Measurements from ENCODE around the gene LLGL1. TPM values are rescaled to one million over a fixed set of nuclear protein-coding genes. Genes with fewer than 3 reads are reported as not detected.

Gene LLGL1
- total RNA-seq, 1 donor from 2014 or later = 84.6 TPM

- no peak for DNase-seq
- Mint-ChIP-seq H3K27me3 (ENCODE audit: unreplicated experiment) (peaks cover 10% of the 10 kb centered on the region), H3K4me3 (ENCODE audit: unreplicated experiment) (peak overlapping the region; percentile 57), H3K27ac (ENCODE audit: unreplicated experiment) (no peak overlapping the region), H3K4me1 (ENCODE audit: low read depth, unreplicated experiment) (peaks cover 29% of the 10 kb centered on the region), H3K36me3 (ENCODE audit: unreplicated experiment) (no peaks in the 10 kb centered on the region), H3K9me3 (ENCODE audit: unreplicated experiment) (peaks cover 12% of the 10 kb centered on the region)
- TF ChIP-seq, protein P1, sequence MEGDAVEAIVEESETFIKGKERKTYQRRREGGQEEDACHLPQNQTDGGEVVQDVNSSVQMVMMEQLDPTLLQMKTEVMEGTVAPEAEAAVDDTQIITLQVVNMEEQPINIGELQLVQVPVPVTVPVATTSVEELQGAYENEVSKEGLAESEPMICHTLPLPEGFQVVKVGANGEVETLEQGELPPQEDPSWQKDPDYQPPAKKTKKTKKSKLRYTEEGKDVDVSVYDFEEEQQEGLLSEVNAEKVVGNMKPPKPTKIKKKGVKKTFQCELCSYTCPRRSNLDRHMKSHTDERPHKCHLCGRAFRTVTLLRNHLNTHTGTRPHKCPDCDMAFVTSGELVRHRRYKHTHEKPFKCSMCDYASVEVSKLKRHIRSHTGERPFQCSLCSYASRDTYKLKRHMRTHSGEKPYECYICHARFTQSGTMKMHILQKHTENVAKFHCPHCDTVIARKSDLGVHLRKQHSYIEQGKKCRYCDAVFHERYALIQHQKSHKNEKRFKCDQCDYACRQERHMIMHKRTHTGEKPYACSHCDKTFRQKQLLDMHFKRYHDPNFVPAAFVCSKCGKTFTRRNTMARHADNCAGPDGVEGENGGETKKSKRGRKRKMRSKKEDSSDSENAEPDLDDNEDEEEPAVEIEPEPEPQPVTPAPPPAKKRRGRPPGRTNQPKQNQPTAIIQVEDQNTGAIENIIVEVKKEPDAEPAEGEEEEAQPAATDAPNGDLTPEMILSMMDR (IDR thresholded peaks at IDR 0.05; ENCODE audit: partially characterized antibody, unreplicated experiment) = no peak
These were observed 2.2 kb downstream of the LLGL1 start for GRCh38 chr17:18227635-18228034.

DNA sequence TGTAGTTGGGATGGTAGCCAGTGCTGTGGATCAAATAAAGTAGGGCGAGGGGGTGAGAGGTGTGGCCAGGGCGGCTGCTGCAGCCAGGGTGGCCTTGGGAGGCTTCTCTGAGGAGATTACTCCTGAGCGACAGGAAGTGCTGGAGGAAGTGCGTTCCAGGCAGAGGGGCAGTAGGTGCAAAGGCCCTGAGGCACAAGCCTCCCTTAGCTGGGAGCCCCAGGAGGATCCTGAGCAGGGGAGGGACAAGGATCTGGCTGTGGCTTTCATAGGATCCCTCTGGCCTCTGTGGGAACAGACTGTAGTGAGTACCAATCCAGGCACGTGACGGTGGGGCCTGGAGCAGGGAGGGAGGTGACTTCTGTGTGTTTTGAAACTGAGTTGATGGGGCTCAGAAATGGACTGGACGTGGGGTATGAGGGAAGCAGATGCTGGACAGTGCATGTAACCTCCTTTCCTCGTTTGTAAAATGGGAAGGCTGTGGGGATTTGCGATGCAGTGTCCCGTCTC is 2.8 kb downstream of the LLGL1 start:
- no peaks in the 10 kb centered on the region for H3K36me3 Mint-ChIP-seq (ENCODE audit: unreplicated experiment)
- H3K4me3 Mint-ChIP-seq (ENCODE audit: unreplicated experiment) = peak overlapping the region; percentile 57
- H3K9me3 Mint-ChIP-seq (ENCODE audit: unreplicated experiment) = peaks cover 12% of the 10 kb centered on the region
- peaks cover 29% of the 10 kb centered on the region for H3K4me1 Mint-ChIP-seq (ENCODE audit: low read depth, unreplicated experiment)
- H3K27me3 Mint-ChIP-seq (ENCODE audit: unreplicated experiment) = peaks cover 10% of the 10 kb centered on the region
- TF ChIP-seq, protein P1 (IDR thresholded peaks at IDR 0.05; ENCODE audit: partially characterized antibody, unreplicated experiment) = no peak
- DNase-seq = no peak
- H3K27ac Mint-ChIP-seq (ENCODE audit: unreplicated experiment) = peak overlapping the region; percentile 26

DNA sequence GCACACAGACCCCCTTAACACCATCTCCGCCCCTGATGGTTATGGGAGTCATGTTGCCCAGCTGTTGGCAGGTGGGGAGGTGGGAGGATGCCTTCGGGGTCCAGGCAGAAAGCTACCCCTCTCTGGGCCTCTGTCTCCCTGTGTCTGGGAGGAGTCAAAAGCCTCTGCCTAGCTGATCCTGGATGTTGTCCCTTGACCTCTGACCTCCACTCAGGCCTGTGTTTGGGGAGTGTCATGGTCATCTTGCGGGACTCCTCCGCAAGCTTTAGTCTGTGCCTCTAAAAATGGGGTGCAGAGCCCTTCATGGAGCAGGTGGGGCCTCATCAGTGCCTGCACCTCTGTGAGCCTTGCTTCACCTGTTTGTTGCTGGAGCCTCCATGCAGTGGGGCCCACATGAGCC is 3.8 kb downstream of the LLGL1 start:
- peaks cover 29% of the 10 kb centered on the region for H3K4me1 Mint-ChIP-seq (ENCODE audit: low read depth, unreplicated experiment)
- H3K4me3 Mint-ChIP-seq (ENCODE audit: unreplicated experiment) = no peak overlapping the region

GRCh38 chr17:18229771-18230170 is 4.3 kb downstream of the LLGL1 start:
- TF ChIP-seq, protein P1 (IDR thresholded peaks at IDR 0.05; ENCODE audit: partially characterized antibody, unreplicated experiment) = no peak
- Mint-ChIP-seq H3K4me1 (ENCODE audit: low read depth, unreplicated experiment) (peaks cover 29% of the 10 kb centered on the region), H3K9me3 (ENCODE audit: unreplicated experiment) (peaks cover 12% of the 10 kb centered on the region), H3K4me3 (ENCODE audit: unreplicated experiment) (peak overlapping the region; percentile 30), H3K27ac (ENCODE audit: unreplicated experiment) (peak overlapping the region; percentile 55), H3K27me3 (ENCODE audit: unreplicated experiment) (peaks cover 6% of the 10 kb centered on the region), H3K36me3 (ENCODE audit: unreplicated experiment) (no peaks in the 10 kb centered on the region)
- DNase-seq = no peak

More for the DNA sequence above, 3.8 kb downstream of the LLGL1 start:
- Mint-ChIP-seq H3K9me3 (ENCODE audit: unreplicated experiment) (peaks cover 12% of the 10 kb centered on the region), H3K36me3 (ENCODE audit: unreplicated experiment) (no peaks in the 10 kb centered on the region), H3K27ac (ENCODE audit: unreplicated experiment) (no peak overlapping the region), H3K27me3 (ENCODE audit: unreplicated experiment) (peaks cover 6% of the 10 kb centered on the region)
- TF ChIP-seq, protein P1 (IDR thresholded peaks at IDR 0.05; ENCODE audit: partially characterized antibody, unreplicated experiment) = no peak
- DNase-seq = no peak

- Mint-ChIP-seq H3K27me3 (ENCODE audit: unreplicated experiment) (peaks cover 10% of the 10 kb centered on the region), H3K27ac (ENCODE audit: unreplicated experiment) (peak overlapping the region; percentile 55), H3K4me1 (ENCODE audit: low read depth, unreplicated experiment) (peaks cover 27% of the 10 kb centered on the region), H3K4me3 (ENCODE audit: unreplicated experiment) (peak overlapping the region; percentile 30), H3K9me3 (ENCODE audit: unreplicated experiment) (peaks cover 10% of the 10 kb centered on the region), H3K36me3 (ENCODE audit: unreplicated experiment) (no peaks in the 10 kb centered on the region)
- TF ChIP-seq, protein P1 (IDR thresholded peaks at IDR 0.05; ENCODE audit: partially characterized antibody, unreplicated experiment) = no peak
- DNase-seq = no peak
These were observed 5.1 kb downstream of the LLGL1 start for GRCh38 chr17:18230288-18231141.
